ENCODE measurements around the gene ETV2.
A peak's percentile ranks its signal among the peaks of the same experiment; 100 is the strongest.
"Not testable (repeated sequence)": the region's sequence is repeated elsewhere in the genome, so short reads cannot be mapped to it uniquely, and the experiment has no call there.

The ETV2 gene

DNA sequence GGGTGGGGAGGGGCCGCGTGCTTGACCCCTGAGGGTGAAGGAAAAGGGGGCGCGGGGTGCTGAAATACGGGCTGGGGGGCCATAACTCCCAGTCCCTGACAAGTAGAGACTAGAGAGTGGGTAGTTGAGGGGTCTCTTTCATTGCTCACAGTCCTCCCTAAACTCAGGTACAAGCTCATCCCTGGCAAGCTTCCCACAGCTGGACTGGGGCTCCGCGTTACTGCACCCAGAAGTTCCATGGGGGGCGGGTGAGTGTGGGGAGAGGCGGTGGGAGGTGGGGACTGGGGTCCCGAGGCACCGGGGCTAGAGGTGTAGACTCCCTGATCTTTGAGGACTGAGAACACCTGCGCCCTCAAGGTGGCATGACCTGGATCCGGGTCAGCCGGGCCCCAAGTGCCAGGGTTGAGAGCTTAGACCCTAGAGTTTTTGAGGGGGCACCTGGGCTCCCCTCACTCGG, 1.3 kb downstream of the ETV2 start:
- Mint-ChIP-seq H3K36me3 (ENCODE audit: low read depth) (no peaks in the 10 kb centered on the region), H3K27ac (no peak overlapping the region), H3K4me1 (ENCODE audit: low read depth) (peaks cover 38% of the 10 kb centered on the region), H3K4me3 (peak overlapping the region; percentile 86), H3K9me3 (no peaks in the 10 kb centered on the region), H3K27me3 (no peaks in the 10 kb centered on the region)

DNA sequence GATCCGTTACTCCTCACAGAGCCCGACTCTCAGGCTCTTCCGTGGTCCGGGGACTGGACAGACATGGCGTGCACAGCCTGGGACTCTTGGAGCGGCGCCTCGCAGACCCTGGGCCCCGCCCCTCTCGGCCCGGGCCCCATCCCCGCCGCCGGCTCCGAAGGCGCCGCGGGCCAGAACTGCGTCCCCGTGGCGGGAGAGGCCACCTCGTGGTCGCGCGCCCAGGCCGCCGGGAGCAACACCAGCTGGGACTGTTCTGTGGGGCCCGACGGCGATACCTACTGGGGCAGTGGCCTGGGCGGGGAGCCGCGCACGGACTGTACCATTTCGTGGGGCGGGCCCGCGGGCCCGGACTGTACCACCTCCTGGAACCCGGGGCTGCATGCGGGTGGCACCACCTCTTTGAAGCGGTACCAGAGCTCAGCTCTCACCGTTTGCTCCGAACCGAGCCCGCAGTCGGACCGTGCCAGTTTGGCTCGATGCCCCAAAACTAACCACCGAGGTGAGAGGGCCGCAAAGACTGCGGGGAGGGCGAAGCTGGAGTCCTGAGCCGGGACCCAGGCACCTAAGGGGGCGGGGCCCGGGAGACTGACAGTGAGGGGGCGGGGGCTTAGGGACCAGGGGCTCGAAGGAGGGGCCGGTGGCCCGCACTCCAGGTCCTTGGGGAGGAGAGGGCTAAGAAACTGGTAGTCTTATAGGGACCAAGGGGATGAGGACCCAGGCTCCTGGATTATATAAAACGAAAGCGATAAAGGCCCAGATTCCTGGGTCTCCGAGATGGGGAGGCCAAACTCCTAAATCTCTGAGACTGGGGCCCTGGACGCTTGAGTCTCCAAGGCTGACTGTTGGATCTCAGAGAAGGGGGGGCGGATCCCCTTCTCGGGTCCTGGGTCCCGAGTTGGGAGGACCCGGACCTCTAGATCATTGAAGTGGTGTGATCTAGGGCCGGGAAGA, 2.0 kb downstream of the ETV2 start:
- Mint-ChIP-seq H3K4me1 (ENCODE audit: low read depth) (peaks cover 38% of the 10 kb centered on the region), H3K27ac (peak overlapping the region; percentile 89), H3K27me3 (no peaks in the 10 kb centered on the region), H3K9me3 (no peaks in the 10 kb centered on the region), H3K36me3 (ENCODE audit: low read depth) (peaks cover under 1% of the 10 kb centered on the region), H3K4me3 (peak overlapping the region; percentile 86)

DNA sequence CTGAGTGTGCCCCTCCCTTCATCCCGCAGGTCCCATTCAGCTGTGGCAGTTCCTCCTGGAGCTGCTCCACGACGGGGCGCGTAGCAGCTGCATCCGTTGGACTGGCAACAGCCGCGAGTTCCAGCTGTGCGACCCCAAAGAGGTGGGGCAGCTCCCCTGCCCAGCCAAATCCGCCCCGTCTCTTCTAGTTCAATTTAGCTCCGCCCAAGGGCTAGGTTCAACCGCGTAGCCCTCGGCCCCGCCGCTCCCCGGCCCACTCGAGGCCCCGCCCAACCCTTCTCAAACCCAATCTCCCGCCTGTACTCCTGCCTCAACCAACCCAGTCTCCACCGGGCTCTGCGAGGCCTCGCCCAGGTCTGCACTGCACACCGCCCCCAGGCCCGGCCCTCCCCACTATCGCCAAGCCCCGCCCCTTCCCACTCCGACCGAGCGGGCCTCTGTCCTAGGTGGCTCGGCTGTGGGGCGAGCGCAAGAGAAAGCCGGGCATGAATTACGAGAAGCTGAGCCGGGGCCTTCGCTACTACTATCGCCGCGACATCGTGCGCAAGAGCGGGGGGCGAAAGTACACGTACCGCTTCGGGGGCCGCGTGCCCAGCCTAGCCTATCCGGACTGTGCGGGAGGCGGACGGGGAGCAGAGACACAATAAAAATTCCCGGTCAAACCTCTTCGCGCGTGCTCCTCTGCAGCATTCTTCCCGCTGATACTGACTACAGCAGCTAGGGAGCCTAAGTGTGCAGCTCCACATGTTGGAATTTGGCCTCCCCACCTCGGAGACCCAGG, 2.9 kb downstream of the ETV2 start:
- peaks cover 46% of the 10 kb centered on the region for H3K4me1 Mint-ChIP-seq (ENCODE audit: low read depth)
- no peaks in the 10 kb centered on the region for H3K9me3 Mint-ChIP-seq
- peak overlapping the region; percentile 86 for H3K4me3 Mint-ChIP-seq
- H3K36me3 Mint-ChIP-seq (ENCODE audit: low read depth): peaks cover 7% of the 10 kb centered on the region
- no peaks in the 10 kb centered on the region for H3K27me3 Mint-ChIP-seq
- peak overlapping the region; percentile 89 for H3K27ac Mint-ChIP-seq

DNA sequence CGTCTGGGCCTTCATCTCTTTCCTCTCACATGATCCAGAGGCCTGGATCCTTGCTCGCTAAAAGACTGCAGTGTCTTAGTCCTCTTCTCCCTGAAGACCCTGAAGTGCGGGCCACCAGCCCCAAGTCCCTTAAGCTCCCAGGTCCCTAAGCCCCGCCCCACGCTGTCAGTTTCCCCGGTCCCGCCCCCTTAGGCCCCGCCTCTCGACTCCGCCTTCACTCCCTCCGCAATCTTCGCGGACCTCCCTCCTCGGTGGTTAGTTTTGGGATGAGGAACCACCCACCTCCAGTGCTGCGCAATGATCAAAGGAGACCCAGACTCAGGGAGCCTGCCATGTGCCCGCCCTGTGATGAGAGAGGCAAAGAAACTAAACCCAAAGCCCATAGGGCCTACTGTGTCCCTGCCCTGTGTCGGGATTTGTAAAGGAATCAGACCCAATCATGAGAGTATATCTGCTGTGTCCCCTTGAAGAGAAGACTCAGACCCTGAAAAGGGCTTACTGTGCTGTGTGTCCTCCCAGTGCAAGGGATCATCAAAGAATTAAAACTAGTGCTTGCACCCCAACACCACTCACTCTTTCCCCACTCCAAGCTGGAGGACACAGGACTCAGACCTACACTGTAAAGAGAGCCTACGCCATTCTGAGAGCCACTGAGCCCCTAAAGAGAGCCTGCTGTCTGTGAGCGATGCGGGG, 3.6 kb downstream of the ETV2 start:
- Mint-ChIP-seq H3K9me3 (no peaks in the 10 kb centered on the region), H3K27me3 (no peaks in the 10 kb centered on the region), H3K4me3 (peak overlapping the region; percentile 86), H3K27ac (peak overlapping the region; percentile 89), H3K36me3 (ENCODE audit: low read depth) (peaks cover 7% of the 10 kb centered on the region), H3K4me1 (ENCODE audit: low read depth) (peaks cover 52% of the 10 kb centered on the region)

DNA sequence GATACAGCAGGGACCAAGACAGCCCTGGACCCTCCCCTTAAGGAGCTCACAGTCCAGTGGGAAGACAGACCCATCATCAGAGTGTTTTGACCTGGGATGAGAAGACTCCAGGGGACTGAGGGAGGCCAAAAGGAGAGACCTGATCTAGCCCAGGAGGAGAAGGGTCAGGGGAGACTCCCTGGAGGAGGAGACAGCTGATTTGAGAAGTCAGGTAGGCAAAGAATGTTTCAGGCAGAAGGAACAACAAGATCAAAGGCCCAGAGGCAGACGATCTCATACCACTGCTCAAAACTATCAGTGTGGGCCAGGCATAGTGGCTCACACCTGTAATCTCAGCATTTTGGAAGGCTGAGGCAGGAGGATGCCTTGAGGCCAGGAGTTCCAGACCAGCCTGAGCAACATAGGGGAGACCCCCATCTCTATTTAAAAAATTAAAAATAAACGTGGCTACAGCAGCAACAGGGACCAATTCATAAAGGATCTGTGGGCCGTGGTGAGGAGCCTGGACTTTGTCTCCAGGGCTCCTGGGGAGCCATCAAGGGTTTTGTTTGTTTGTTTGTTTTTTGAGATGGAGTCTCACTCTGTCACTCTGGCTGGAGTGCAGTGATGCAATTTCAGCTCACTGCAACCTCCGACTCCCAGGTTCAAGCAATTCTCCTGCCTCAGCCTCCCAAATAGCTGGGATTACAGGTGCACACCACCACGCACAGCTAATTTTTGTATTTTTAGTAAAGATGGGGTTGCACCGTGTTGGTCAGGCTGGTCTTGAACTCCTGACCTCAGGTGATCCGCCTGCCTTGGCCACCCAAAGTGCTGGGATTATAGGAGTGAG, 4.4 kb downstream of the ETV2 start:
- peak overlapping the region; percentile 86 for H3K4me3 Mint-ChIP-seq
- H3K4me1 Mint-ChIP-seq (ENCODE audit: low read depth): peaks cover 58% of the 10 kb centered on the region
- peaks cover 9% of the 10 kb centered on the region for H3K36me3 Mint-ChIP-seq (ENCODE audit: low read depth)
- no peaks in the 10 kb centered on the region for H3K9me3 Mint-ChIP-seq
- H3K27me3 Mint-ChIP-seq: no peaks in the 10 kb centered on the region
- peak overlapping the region; percentile 89 for H3K27ac Mint-ChIP-seq

DNA sequence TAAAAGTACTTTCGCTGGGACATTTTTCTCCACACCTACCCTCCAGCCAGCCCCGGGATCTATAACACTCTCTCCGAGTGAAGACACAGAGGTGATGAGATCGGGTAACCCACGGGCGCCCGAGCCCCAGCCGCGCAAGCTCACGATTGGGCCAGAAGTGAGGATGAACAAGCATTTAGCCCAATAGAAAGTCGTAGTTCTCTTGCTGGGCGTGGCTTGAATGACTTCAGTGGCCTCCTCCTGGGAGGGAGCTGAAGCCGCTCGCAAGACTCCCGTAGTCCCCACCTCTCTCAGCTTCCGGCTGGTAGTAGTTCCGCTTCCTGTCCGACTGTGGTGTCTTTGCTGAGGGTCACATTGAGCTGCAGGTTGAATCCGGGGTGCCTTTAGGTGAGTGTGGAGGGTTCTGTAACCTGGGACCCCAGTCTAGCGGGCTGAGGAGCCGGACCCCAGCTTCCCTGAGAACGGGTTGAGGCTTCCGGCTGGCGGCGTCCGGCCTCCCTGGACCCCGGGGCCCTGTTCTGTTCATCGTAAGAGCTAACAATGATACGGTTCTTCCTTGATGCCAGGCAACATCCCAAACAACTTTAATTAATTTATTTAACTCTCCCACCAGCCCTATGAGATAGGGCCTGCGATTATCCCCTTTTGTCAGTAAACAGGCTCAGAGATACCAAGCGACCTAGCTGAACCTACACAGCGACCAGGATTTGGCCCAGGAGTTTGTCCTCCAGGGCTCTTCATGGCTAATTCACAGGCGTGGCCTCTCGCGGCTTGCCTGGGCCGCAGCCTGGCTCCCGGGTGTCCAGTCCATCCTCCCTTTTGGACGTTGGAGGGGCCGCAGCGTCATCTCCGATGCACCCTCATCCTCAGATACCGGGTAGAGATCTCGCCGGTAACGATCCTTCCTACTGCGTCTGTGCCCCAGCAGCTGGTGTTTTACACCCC, 6.7 kb downstream of the ETV2 start, which contains the start of gene COX6B1:
TSS of gene COX6B1 (plus strand) at position 307 of the 945 bp plus-strand sequence. CDS start 2,921 bp downstream, outside the sequence.
- H3K27me3 Mint-ChIP-seq: no peaks in the 10 kb centered on the region
- no peaks in the 10 kb centered on the region for H3K9me3 Mint-ChIP-seq
- peaks cover 42% of the 10 kb centered on the region for H3K4me1 Mint-ChIP-seq (ENCODE audit: low read depth)
- peak within 1 kb of the TSS; percentile 99 for H3K4me3 Mint-ChIP-seq
- peaks cover 21% of the 10 kb centered on the region for H3K36me3 Mint-ChIP-seq (ENCODE audit: low read depth)
- peak within 1 kb of the TSS; percentile 94 for H3K27ac Mint-ChIP-seq

DNA sequence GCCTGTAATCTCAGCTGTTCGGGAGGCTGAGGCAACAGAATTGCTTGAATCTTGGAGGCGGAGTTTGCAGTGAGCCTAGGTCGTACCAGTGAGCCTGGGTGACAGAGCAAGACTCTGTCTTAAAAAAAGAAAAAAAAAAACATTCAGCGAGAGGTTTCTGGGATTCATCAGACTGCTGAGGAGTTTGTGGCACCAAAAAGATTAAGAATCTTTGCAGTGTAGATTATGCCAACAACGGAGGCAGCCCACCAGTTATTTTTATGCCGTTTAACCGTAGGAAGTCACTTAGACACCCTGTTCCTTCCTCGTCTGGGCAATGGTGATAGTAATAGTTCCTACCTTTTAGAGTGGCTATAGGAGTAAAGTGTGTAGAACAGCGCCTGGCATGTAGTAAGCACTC, 9.0 kb downstream of the ETV2 start:
- Mint-ChIP-seq H3K4me3 (peak overlapping the region; percentile 14), H3K27ac (peak overlapping the region; percentile 31), H3K27me3 (no peaks in the 10 kb centered on the region), H3K9me3 (no peaks in the 10 kb centered on the region), H3K36me3 (ENCODE audit: low read depth) (peaks cover 37% of the 10 kb centered on the region), H3K4me1 (ENCODE audit: low read depth) (peaks cover 27% of the 10 kb centered on the region)

DNA sequence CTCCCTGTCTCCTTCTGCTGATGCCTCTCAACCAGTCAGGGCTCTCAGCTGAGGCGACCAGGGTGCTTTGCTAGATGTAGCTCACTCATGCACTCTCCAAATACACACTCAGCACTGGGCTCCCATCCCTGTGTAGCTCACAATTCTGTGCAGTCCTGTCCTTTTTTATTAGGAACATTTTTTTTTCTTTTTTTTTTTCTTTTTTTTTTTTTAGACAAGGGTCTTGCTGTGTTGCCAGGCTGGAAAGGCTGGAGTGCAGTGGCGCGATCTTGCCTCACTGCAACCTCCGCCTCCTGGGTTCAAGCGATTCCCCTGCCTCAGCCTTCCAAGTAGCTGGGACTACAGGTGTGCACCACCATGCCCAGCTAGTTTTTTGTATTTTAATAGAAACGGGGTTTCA, 13.3 kb downstream of the ETV2 start:
- peaks cover 60% of the 10 kb centered on the region for H3K36me3 Mint-ChIP-seq (ENCODE audit: low read depth)
- H3K27me3 Mint-ChIP-seq, H3K4me3 Mint-ChIP-seq, H3K27ac Mint-ChIP-seq, H3K9me3 Mint-ChIP-seq: not testable (repeated sequence)
- peaks cover 14% of the 10 kb centered on the region for H3K4me1 Mint-ChIP-seq (ENCODE audit: low read depth)

DNA sequence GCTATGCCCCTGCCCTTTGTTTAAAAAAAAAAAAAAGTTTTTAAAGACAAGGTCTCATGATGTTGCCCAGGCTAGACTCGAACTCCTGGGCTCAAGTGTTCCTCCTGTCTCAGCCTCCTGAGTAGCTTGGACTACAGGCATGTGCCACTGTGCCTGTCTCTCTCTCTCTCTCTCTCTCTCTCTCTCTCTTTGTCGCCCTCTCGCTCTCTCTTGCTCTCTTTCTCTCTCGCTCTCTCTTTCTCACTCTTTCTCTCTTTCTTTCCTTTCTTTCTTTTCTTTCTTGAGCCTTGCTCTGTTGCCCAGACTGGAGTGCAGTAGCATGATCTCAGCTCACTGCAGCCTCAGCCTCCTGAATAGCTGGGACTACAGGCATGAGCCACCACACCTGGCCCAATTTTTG, 14.1 kb downstream of the ETV2 start:
- no peak overlapping the region for H3K27ac Mint-ChIP-seq

DNA sequence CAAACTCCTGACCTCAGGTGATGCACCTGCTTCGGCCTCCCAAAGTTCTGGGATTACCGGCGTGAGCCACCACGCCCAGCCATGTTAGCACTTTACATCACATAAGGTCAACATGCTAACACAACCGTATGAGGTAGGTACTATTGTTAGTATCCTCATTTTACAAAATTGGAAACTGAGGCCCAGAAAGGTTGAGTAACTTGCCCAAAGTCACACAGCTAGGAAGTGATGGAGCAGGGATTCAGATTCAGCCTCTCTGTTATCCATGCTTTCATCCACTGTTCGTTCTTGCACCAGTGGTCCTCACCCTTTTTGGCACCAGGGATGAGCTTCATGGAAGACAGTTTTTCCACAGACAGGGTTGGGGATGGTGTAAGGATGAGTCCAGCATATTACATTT, 15.2 kb downstream of the ETV2 start:
- H3K36me3 Mint-ChIP-seq (ENCODE audit: low read depth): peaks cover 63% of the 10 kb centered on the region
- no peak overlapping the region for H3K27ac Mint-ChIP-seq
- no peaks in the 10 kb centered on the region for H3K27me3 Mint-ChIP-seq
- no peaks in the 10 kb centered on the region for H3K9me3 Mint-ChIP-seq
- H3K4me1 Mint-ChIP-seq (ENCODE audit: low read depth): no peaks in the 10 kb centered on the region
- no peak overlapping the region for H3K4me3 Mint-ChIP-seq

More for the DNA sequence above, 14.1 kb downstream of the ETV2 start:
- H3K4me3 Mint-ChIP-seq: no peak overlapping the region
- H3K9me3 Mint-ChIP-seq: no peaks in the 10 kb centered on the region
- peaks cover 7% of the 10 kb centered on the region for H3K4me1 Mint-ChIP-seq (ENCODE audit: low read depth)
- no peaks in the 10 kb centered on the region for H3K27me3 Mint-ChIP-seq
- H3K36me3 Mint-ChIP-seq (ENCODE audit: low read depth): peaks cover 63% of the 10 kb centered on the region

DNA sequence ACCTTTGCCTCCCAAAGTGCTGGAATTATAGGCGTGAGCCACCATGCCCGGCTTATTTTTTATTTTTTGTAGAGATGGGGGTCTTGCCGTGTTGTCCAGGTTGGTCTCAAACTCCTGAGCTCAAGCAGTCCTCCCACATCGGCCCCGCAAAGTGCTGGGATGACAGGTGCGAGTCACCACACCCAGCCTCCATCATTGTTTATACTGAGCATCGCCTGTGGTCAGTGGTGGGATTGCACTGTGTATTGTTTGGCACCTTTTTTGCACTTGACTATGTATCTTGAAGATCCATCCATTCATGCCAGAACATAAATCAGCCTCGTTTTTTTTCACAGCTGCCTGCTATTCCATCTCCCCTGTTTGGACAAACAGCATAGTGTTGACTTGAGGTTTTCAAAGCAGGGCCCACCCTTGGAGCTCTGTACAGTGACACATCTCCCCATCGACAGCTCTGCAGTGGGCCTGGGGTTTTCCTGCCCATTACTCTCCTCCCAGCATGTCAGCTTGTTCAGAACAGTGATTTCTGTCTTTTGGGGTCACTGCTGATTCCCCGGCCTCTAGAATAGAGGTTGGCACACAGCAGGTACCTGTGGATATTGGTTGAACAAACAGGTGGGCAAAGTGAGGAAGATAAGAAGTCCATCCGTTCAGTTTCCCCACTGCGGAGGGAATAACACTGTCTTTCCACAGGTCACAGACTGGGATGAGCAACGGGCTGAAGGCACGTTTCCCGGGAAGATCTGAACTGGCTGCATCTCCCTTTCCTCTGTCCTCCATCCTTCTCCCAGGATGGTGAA, 16.6 kb downstream of the ETV2 start:
- Mint-ChIP-seq H3K4me3 (no peak overlapping the region), H3K4me1 (ENCODE audit: low read depth) (no peaks in the 10 kb centered on the region), H3K36me3 (ENCODE audit: low read depth) (peaks cover 69% of the 10 kb centered on the region), H3K27me3 (no peaks in the 10 kb centered on the region), H3K27ac (no peak overlapping the region), H3K9me3 (no peaks in the 10 kb centered on the region)

DNA sequence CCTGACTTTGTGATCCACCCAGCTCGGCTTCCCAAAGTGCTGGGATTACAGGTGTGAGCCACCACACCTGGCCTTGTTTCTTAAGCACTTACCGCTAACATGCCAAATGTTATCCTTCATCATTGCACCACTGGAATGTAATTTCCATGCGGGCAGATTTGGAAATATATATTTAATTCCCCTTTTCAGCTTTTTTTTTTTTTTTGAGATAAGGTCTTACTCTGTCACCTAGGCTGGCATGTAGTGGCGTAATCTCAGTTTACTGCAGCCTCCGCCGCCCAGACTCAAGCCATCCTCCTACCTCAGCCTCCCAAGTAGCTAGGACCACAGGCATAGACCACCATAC, 20.4 kb downstream of the ETV2 start:
- H3K4me1 Mint-ChIP-seq (ENCODE audit: low read depth): no peaks in the 10 kb centered on the region
- H3K36me3 Mint-ChIP-seq (ENCODE audit: low read depth): peaks cover 49% of the 10 kb centered on the region
- H3K4me3 Mint-ChIP-seq: no peak overlapping the region
- H3K27me3 Mint-ChIP-seq: no peaks in the 10 kb centered on the region
- no peaks in the 10 kb centered on the region for H3K9me3 Mint-ChIP-seq
- no peak overlapping the region for H3K27ac Mint-ChIP-seq

DNA sequence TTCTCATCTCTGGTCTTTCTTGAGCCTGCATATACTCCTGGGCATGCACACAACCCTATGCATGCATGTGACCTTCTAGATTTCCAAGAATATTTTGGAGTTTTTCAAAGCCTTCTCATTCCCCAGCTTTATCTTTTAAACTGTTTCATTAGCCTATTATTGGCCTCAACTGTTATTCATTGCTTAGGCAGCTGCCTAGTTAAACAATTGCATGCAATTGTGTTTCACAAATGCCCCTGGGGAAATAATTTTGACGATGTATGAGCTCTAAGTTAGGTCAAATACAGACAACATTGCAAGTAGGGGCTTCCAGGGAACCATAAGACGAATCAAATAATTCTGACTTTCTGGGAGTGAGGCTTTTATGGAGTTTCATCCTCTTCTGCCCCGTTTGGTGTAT, 22.4 kb downstream of the ETV2 start:
- H3K9me3 Mint-ChIP-seq: no peaks in the 10 kb centered on the region
- no peak overlapping the region for H3K27ac Mint-ChIP-seq
- no peak overlapping the region for H3K4me3 Mint-ChIP-seq
- no peaks in the 10 kb centered on the region for H3K27me3 Mint-ChIP-seq
- no peaks in the 10 kb centered on the region for H3K4me1 Mint-ChIP-seq (ENCODE audit: low read depth)
- H3K36me3 Mint-ChIP-seq (ENCODE audit: low read depth): peaks cover 37% of the 10 kb centered on the region

Measured in stimulated activated naive CD8-positive, alpha-beta T cell treated with anti-CD3 and anti-CD28 coated beads, Interleukin-15, Interleukin-2, amounts not matched to agents 100 ng/mL and 50 ng/mL, for 24 hours (primary cell).